GM18861 (cell line): ENCODE results near the gene DEPDC4.
"Not testable (repeated sequence)": the region's sequence is repeated elsewhere in the genome, so short reads cannot be mapped to it uniquely, and the experiment has no call there.

ENCODE experiments used
- ATAC-seq: cut with Tn5 transposase; IDR thresholded peaks from one replicate; pipeline ENCODE4 v1.9.1; 2021; ENCODE audit not compliant: unreplicated experiment

The DEPDC4 gene

GRCh38 chr12:100266835-100267602, at the start of gene DEPDC4, which contains the start of gene SCYL2:
Gene DEPDC4, minus strand, starts transcription at chr12:100267079. Its CDS starts 3 bp downstream, at chr12:100267076.
Gene SCYL2, plus strand, starts transcription at chr12:100267177. Its CDS starts 15,794 bp downstream, at chr12:100282971.
- peak; percentile 76 for ATAC-seq

GRCh38 chr12:100311317-100311716, 44.4 kb upstream of the DEPDC4 start:
- ATAC-seq = no peak

- not testable (repeated sequence) for ATAC-seq
Observed at GRCh38 chr12:100308138-100308537, 41.3 kb upstream of the DEPDC4 start.

GRCh38 chr12:100304334-100304733, 37.5 kb upstream of the DEPDC4 start:
- ATAC-seq = not testable (repeated sequence)

- no peak for ATAC-seq
Observed at GRCh38 chr12:100303831-100304230, 37.0 kb upstream of the DEPDC4 start.

GRCh38 chr12:100302081-100302480, 35.2 kb upstream of the DEPDC4 start:
- no peak for ATAC-seq

GRCh38 chr12:100295764-100296555, 29.1 kb upstream of the DEPDC4 start:
- ATAC-seq = no peak

- not testable (repeated sequence) for ATAC-seq
Observed at GRCh38 chr12:100294366-100294765, 27.5 kb upstream of the DEPDC4 start.

- no peak for ATAC-seq
Observed at GRCh38 chr12:100293017-100293416, 26.1 kb upstream of the DEPDC4 start.

- no peak for ATAC-seq
Observed at GRCh38 chr12:100290016-100290415, 23.1 kb upstream of the DEPDC4 start.

- ATAC-seq = no peak
Observed at GRCh38 chr12:100289038-100289437, 22.2 kb upstream of the DEPDC4 start.

- ATAC-seq = not testable (repeated sequence)
Observed at GRCh38 chr12:100284556-100284955, 17.7 kb upstream of the DEPDC4 start.

- no peak for ATAC-seq
Observed at GRCh38 chr12:100279607-100280244, 12.8 kb upstream of the DEPDC4 start.

GRCh38 chr12:100279159-100279558, 12.3 kb upstream of the DEPDC4 start:
- no peak for ATAC-seq

GRCh38 chr12:100274291-100274690, 7.4 kb upstream of the DEPDC4 start:
- no peak for ATAC-seq

- ATAC-seq = no peak
Observed at GRCh38 chr12:100273782-100274181, 6.9 kb upstream of the DEPDC4 start.

GRCh38 chr12:100268835-100269564, 2.1 kb upstream of the DEPDC4 start:
- ATAC-seq = no peak

- ATAC-seq = peak; percentile 9
Observed at GRCh38 chr12:100267603-100268281, 863 bp upstream of the DEPDC4 start.

- ATAC-seq = peak; percentile 68
Observed at GRCh38 chr12:100266585-100266834, 369 bp downstream of the DEPDC4 start.

GRCh38 chr12:100265732-100266584, 921 bp downstream of the DEPDC4 start:
- peak; percentile 17 for ATAC-seq
